K562 (cell line): Measurements from ENCODE around the gene CNMD.

Source experiments
- CEBPB ChIP-seq: fragments of 450-650 bp; IDR thresholded peaks from 2 replicates; pipeline ENCODE4 v1.6.1; 2016; ENCODE audit warnings: missing genetic modification characterization, missing compliant biosample characterization
- ELF1 ChIP-seq: fragments of 200-800 bp; sonication (Bioruptor generic); IDR thresholded peaks from 2 replicates; pipeline ENCODE4 v1.6.1; 2016; ENCODE audit warnings: missing genetic modification characterization, missing compliant biosample characterization
- JUND ChIP-seq, 2 experiments: IDR thresholded peaks; 2 replicates in 1 of 2; 3 replicates in 1 of 2; pipeline ENCODE4 v1.6.1; 2011; ENCODE audit warnings: borderline replicate concordance in 2 of 2, low read depth in 2 of 2, low read length in 2 of 2, improper control_type of control experiment in 1 of 2, missing biosample characterization in 1 of 2, missing genetic modification characterization in 1 of 2, missing genetic modification reagents in 1 of 2
- MEF2A ChIP-seq: IDR thresholded peaks from 2 replicates; pipeline ENCODE4 v1.6.1; 2011; ENCODE audit warnings: low read depth, mild to moderate bottlenecking, low read length, moderate library complexity; ENCODE audit not compliant: control insufficient read depth
- RFX5 ChIP-seq: IDR thresholded peaks from 2 replicates; pipeline ENCODE4 v1.6.1; 2011; ENCODE audit warnings: low read depth, mild to moderate bottlenecking, improper control_type of control experiment, low read length
- ZBTB26 ChIP-seq: fragments of 450-650 bp; formaldehyde crosslinking; IDR thresholded peaks from 2 replicates; pipeline ENCODE4 v1.4.0; 2022; ENCODE audit warnings: missing genetic modification characterization
- ZNF146 ChIP-seq: IDR thresholded peaks from one replicate; pipeline ENCODE4 v1.6.1; 2018; ENCODE audit warnings: missing compliant biosample characterization; ENCODE audit not compliant: unreplicated experiment
- ZNF780A ChIP-seq: fragments of 250-450 bp; sonication (Bioruptor Pico); IDR thresholded peaks from 2 replicates; pipeline ENCODE4 v1.5.0; 2021; ENCODE audit warnings: mild to moderate bottlenecking
- TF ChIP-seq, protein P1 (sequence below): sonication (generic); formaldehyde crosslinking; IDR thresholded peaks from 2 replicates; pipeline ENCODE4 v1.9.0; 2022; ENCODE audit warnings: mild to moderate bottlenecking, missing genetic modification reagents

DNA sequence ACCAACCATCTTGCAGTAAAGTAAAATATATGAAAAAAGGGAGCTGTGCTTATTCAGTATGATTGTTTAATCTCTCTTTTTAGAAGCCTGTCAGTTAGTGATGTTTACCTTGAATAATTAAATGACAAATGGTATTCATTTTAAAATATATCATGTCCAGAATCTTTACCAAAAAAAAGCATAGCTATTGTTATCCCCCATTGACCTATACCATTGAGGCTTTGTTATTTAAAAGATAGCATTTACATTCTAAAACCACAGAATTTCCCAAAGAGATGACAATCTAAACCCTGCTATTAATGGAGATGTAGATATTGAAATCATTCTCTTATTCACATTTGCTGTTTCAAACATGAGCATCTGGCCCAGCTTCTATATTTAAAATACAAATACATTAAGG is 2.2 kb downstream of the CNMD start:
- no peak for TF ChIP-seq ELF1
- TF ChIP-seq, protein P1, sequence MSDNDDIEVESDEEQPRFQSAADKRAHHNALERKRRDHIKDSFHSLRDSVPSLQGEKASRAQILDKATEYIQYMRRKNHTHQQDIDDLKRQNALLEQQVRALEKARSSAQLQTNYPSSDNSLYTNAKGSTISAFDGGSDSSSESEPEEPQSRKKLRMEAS (CRISPR knock-in tag) = no peak
- no peak for TF ChIP-seq CEBPB
- no peak for TF ChIP-seq ZNF780A (CRISPR knock-in tag)
- no peak for TF ChIP-seq ZNF146 (CRISPR knock-in tag)
- no peak for TF ChIP-seq JUND (IDR thresholded peaks at IDR 0.05; ENCODE audit: borderline replicate concordance, low read depth, low read length)
- no peak for TF ChIP-seq JUND (tag; IDR thresholded peaks at IDR 0.05; ENCODE audit: borderline replicate concordance, low read depth, low read length)
- TF ChIP-seq RFX5 = no peak
- no peak for TF ChIP-seq ZBTB26 (CRISPR knock-in tag)
- TF ChIP-seq MEF2A = no peak
